ENCODE results near the gene HPCAL4.

DNA sequence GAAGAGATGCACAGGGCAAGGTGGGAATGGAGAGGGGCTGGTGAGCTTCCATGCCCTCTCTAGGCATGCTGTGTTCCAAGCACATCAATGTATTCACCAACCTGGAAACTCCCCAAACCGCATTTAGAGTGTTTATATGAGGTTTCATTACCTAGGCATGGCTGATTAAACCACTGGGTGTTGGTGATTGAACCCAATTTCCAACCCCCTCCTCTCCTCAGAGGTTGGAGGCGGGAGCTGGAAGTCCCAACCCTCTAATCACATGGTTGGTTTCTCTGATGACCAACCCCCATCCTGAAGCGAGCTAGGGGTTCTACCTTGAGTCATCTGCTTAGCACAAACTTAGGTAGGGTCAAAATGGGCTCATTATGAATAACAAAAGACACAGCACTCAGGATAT, 44.5 kb upstream of the HPCAL4 start:
- TF ChIP-seq POLR2A (IDR thresholded peaks at IDR 0.05) (no peak), EP300 (IDR thresholded peaks at IDR 0.05) (no peak)
- TF ChIP-seq, protein P1, sequence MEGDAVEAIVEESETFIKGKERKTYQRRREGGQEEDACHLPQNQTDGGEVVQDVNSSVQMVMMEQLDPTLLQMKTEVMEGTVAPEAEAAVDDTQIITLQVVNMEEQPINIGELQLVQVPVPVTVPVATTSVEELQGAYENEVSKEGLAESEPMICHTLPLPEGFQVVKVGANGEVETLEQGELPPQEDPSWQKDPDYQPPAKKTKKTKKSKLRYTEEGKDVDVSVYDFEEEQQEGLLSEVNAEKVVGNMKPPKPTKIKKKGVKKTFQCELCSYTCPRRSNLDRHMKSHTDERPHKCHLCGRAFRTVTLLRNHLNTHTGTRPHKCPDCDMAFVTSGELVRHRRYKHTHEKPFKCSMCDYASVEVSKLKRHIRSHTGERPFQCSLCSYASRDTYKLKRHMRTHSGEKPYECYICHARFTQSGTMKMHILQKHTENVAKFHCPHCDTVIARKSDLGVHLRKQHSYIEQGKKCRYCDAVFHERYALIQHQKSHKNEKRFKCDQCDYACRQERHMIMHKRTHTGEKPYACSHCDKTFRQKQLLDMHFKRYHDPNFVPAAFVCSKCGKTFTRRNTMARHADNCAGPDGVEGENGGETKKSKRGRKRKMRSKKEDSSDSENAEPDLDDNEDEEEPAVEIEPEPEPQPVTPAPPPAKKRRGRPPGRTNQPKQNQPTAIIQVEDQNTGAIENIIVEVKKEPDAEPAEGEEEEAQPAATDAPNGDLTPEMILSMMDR (IDR thresholded peaks at IDR 0.05), result no peak

Measured in tibial nerve (tissue), 4 donors.